GM19397 (cell line): ENCODE data around the gene SRSF9.

Experiments
- ATAC-seq: cut with Tn5 transposase; IDR thresholded peaks from one replicate; pipeline ENCODE4 v1.9.1; 2021; ENCODE audit warnings: mild to moderate bottlenecking, moderate library complexity; ENCODE audit not compliant: unreplicated experiment

Gene SRSF9

GRCh38 chr12:120416490-120417216, 52.9 kb downstream of the SRSF9 start:
- no peak for ATAC-seq

GRCh38 chr12:120413901-120414695, 55.5 kb downstream of the SRSF9 start:
- no peak for ATAC-seq

GRCh38 chr12:120412421-120412820, 57.1 kb downstream of the SRSF9 start:
- no peak for ATAC-seq
